ENCODE data around the gene MAP3K3.

The MAP3K3 gene

DNA sequence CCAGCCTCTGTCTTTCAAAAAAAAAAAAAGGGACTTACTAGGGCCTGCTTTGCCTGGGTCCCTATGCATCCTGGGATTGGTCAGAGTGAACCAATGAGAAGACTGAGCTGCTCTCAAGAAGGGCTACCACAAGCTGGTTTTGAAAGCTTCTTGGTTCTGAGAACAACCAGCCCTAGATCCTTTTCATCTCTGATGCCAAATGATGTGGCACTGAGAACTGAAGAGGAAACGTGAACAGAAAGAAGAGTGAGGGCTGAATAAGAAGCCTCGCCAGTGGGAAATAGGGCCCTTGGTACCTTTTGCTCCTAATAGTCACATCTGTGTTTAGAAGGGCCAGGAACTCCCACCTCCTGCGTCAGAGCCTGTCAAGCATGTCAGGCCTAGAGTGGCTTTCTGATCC lies 10.9 kb upstream of the MAP3K3 start:
- no peak for DNase-seq
- Histone ChIP-seq H3K9me3 (ENCODE audit: severe bottlenecking) (no peaks in the 10 kb centered on the region), H3K27me3 (ENCODE audit: insufficient read depth, low read depth, severe bottlenecking) (no peaks in the 10 kb centered on the region), H3K27ac (no peak overlapping the region), H3K4me3 (ENCODE audit: low read depth, low read length) (no peak overlapping the region), H3K36me3 (peaks cover 24% of the 10 kb centered on the region)
- TF ChIP-seq, protein P1, sequence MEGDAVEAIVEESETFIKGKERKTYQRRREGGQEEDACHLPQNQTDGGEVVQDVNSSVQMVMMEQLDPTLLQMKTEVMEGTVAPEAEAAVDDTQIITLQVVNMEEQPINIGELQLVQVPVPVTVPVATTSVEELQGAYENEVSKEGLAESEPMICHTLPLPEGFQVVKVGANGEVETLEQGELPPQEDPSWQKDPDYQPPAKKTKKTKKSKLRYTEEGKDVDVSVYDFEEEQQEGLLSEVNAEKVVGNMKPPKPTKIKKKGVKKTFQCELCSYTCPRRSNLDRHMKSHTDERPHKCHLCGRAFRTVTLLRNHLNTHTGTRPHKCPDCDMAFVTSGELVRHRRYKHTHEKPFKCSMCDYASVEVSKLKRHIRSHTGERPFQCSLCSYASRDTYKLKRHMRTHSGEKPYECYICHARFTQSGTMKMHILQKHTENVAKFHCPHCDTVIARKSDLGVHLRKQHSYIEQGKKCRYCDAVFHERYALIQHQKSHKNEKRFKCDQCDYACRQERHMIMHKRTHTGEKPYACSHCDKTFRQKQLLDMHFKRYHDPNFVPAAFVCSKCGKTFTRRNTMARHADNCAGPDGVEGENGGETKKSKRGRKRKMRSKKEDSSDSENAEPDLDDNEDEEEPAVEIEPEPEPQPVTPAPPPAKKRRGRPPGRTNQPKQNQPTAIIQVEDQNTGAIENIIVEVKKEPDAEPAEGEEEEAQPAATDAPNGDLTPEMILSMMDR (IDR thresholded peaks at IDR 0.05; ENCODE audit: low read depth, low read length) = no peak

DNA sequence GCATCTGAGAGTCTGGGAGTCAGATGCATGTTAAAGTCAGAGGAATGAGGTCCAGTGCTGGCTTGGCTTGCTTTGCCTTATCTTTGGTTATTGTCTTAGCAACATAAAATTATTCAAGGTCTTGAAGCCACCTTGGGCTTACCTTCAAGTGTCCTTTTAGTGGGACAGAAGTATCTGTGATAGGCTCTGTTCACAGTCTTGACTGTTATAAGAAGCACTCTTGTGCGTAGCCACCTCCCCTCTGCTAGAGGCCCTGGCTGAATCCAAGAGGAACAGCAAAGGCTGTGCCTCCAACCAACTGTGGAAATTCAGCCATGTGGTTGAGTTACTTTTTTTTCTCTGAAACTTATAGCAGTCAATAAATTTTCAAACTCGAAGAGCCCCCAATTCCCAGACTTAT lies 8.6 kb upstream of the MAP3K3 start:
- no peak for DNase-seq
- TF ChIP-seq, protein P1 (IDR thresholded peaks at IDR 0.05; ENCODE audit: low read depth, low read length) = no peak
- Histone ChIP-seq H3K36me3 (peaks cover under 1% of the 10 kb centered on the region), H3K4me3 (ENCODE audit: low read depth, low read length) (no peak overlapping the region), H3K27me3 (ENCODE audit: insufficient read depth, low read depth, severe bottlenecking) (no peaks in the 10 kb centered on the region), H3K27ac (no peak overlapping the region), H3K9me3 (ENCODE audit: severe bottlenecking) (no peaks in the 10 kb centered on the region)

DNA sequence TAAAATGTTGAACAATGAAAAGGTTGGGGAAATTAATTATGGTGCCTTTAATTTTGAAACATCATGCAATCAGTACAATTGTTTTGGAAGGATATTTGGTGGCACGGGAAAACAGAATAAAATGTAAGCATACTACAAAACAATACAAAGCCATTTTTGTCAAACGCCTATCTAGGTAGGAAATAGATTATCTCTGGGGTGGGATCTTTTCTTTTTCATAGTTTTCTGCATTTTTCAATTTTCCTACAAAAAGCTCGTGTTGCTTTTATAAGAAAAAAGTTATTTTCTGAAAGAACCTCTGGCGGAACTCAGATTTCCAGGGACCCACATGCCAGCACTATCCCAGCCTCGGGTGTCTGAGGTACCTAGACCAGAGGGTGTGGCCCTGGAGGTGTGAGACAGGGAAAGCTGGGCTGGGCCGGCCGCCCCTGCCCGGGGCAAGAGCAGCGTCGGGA lies 961 bp upstream of the MAP3K3 start:
- DNase-seq = no peak
- peak overlapping the region; percentile 73 for H3K27ac ChIP-seq

GRCh38 chr17:63622574-63623390 lies 565 bp downstream of the MAP3K3 start:
- peak; percentile 82 for DNase-seq

More for the DNA sequence above, 961 bp upstream of the MAP3K3 start:
- TF ChIP-seq, protein P1 (IDR thresholded peaks at IDR 0.05; ENCODE audit: low read depth, low read length) = no peak
- Histone ChIP-seq H3K36me3 (no peaks in the 10 kb centered on the region), H3K9me3 (ENCODE audit: severe bottlenecking) (no peaks in the 10 kb centered on the region), H3K27me3 (ENCODE audit: insufficient read depth, low read depth, severe bottlenecking) (no peaks in the 10 kb centered on the region), H3K4me3 (ENCODE audit: low read depth, low read length) (peak overlapping the region; percentile 74)

DNA sequence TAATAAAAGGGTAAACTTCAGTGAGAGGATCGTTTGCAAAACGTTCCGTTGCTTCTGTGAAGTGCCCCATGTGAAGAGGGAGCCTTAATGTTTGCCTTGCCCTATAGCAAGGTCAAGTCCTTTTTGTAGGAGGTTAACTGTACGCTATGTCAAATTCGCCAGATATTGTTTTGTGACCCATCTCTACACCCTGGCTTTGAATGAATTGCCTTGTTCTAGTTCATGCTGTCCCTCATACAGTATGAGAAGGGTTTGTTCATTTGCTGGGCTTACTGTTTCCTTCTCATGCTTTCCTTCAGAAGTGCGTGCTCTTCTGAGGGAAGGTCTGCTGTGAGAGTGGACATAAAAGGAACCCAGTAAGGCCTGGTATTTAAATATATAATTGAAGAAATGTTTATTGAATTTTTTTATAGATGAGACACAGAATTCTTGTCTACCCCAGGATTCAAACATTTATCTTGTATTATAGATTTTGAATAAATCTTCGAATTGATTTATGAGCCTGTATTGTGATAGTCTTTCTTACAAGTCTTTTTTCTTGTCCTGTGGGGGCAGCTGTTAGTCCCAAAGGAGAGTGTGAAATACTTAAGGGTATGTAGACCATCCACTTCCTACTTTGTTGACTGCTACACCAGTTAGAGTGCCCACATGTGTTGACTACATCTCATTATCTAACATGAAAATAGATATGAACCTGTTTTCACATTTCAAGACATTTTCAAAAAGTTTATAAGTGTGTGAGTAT lies 1.7 kb downstream of the MAP3K3 start:
- peaks cover 4% of the 10 kb centered on the region; the same call in 1 of the 2 replicates for H3K36me3 ChIP-seq
- TF ChIP-seq, protein P1 (IDR thresholded peaks at IDR 0.05; ENCODE audit: low read depth, low read length) = no peak
- peak overlapping the region; percentile 64 for H3K4me3 ChIP-seq (ENCODE audit: low read depth, low read length)
- no peaks in the 10 kb centered on the region for H3K27me3 ChIP-seq (ENCODE audit: insufficient read depth, low read depth, severe bottlenecking)
- H3K27ac ChIP-seq = peak overlapping the region; percentile 78
- DNase-seq = no peak
- no peaks in the 10 kb centered on the region for H3K9me3 ChIP-seq (ENCODE audit: severe bottlenecking)

More at GRCh38 chr17:63622574-63623390, 565 bp downstream of the MAP3K3 start:
- Histone ChIP-seq H3K27ac (peak overlapping the region; percentile 78), H3K4me3 (ENCODE audit: low read depth, low read length) (peak overlapping the region; percentile 64), H3K36me3 (no peaks in the 10 kb centered on the region), H3K9me3 (ENCODE audit: severe bottlenecking) (no peaks in the 10 kb centered on the region), H3K27me3 (ENCODE audit: insufficient read depth, low read depth, severe bottlenecking) (no peaks in the 10 kb centered on the region)
- TF ChIP-seq, protein P1 (IDR thresholded peaks at IDR 0.05; ENCODE audit: low read depth, low read length) = no peak
